Fibroblast of peridontal ligament (primary cell): ENCODE data around the gene MBD3L3.
A peak's percentile ranks its signal among the peaks of the same experiment; 100 is the strongest.
"Not testable (repeated sequence)": the region's sequence is repeated elsewhere in the genome, so short reads cannot be mapped to it uniquely, and the experiment has no call there.

ENCODE experiments used
- DNase-seq: peaks from one replicate; pipeline ENCODE4 v3.0.0-alpha.2; 2010; ENCODE audit errors: extremely low read depth

Gene MBD3L3

DNA sequence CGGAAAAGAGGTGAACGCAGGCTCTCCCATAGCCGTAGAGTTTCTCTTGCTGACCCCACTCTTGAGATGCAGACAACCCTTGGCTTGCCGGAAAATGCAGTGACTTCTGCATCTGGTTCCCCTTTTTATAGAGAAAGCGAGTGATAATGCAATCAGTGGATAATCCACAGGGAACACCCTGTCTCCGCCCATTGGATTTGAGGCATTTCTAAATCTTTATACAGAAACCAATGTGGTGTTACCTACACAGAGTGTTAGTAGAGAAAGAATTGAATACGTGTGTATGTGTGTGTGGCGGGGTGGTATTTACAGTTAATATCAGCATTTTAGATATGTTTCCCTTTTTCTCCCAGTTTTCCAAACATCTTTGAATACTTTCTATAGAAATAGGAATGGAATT, at the start of gene MBD3L3:
TSS of gene MBD3L3 (minus strand) at position 101 of the 400 bp plus-strand sequence. CDS start at position 30, 71 bp downstream.
- not testable (repeated sequence) for DNase-seq

DNA sequence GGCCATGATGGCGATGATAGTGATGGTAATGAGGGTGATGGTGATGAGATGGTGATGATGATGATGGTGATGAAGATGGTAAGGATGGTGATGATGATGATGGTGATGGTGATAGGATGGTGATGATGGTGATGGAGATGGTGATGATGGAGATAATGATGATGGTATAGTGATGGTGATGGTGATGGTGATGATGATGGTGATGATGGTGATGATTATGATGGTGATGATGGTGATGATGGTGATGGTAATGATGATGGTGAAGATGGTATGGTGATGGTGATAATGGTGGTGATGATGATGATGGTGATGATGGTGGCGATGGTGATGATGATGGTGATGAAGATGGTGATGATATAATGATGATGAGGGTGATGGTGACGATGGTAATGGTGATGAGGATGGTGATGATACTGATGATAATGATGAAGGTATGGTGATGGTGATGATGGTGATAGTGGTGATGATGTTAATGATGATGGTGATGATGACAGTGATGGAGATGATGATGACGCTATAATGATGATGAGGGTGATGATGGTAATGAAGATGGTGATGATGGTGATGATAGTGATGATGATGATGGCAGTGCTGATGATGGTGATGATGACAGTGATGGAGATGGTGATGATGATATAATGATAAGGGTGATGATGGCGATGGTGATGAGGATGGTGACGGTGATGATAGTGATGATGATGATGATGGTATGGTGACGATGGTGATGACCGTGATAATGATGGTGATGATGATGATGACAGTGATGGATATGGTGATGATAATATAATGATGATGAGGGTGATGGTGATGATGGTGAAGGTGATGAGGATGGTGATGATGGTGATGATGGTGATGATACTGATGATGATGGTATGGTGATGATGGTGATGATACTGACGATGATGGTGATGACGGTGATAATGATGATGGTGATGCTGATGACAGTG, 48.5 kb upstream of the MBD3L3 start:
- DNase-seq, result no peak

DNA sequence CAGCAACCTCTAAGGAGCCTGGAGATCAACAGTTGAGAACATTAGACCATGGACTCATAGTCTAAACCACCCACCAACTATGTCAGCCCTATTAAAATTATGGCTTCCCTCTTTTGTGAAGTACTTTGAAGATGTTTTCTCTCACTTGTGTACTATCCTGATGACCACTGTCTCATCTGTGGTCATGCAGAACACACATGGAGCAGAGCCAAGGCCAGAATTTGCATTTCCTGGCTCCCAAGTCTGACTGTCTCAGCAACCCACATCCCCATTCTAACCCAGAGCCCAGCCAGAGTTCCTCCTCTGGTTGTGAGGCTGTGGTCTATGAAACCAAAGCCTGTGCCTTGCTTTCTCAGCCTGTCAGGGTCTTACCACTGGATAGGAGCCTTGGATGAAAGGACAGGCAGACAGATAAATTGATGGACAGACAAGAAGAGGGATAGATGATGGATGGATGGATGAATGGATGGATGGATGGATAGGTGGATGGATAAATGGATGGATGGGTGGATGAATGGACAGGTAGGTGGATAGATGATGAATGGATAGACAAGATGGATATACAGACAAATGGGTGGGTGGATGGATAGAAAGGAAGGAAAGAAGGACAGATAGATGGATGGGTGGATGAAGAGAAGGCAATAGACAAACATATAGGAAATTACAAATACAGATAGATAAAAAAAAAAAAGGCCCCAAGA, 46.4 kb upstream of the MBD3L3 start:
- no peak for DNase-seq

DNA sequence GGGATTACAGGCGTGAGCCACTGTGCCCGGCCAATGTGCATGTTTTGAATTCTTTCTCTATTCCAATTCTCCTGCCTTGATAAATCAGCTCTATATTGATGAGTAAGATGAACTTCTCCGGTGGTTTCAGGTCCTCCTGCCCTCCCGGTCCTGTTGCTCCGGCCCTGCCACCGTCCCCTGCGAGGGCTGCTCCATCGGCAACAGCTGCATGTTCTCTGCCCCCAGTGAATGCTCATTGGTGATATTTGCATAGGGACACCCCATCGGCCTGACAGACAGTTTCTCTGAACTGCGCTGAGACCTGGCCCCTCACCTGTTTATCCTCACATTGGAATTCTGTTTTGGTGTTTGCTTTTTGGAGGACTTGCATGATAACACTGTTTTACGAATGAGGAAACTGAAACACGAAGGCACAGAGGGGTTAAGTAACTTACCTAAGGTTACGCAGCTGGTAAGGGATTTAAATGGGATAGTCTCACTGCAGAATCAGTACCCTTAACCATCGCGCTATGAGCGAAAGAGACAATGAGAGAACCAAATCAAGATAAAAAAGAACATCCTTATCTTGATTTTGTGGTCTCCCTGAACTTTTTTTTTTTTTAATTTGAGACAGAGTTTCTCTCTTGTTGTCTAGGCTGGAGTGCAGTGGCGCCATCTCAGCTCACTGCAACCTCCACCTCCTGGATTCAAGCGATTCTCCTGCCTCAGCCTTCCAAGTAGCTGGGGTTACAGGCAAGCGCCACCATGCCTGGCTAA, 43.2 kb upstream of the MBD3L3 start:
- DNase-seq, result no peak

DNA sequence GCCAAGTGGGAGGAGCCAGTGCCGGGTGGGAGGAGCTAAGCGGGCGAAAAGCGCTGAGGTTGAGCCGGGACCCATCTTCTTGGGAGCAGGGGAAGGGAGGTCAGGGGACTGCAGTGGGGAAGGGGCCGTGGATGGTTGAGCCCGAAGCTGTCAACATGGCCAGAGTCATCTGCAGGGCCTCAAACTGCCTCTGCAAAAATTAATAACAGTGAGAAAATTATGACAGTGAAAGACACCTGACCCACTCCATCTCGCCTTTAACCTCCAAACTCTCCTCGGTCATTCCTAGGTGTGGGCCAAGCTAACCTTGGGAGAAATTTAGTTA, 41.1 kb upstream of the MBD3L3 start:
- DNase-seq, result no peak

DNA sequence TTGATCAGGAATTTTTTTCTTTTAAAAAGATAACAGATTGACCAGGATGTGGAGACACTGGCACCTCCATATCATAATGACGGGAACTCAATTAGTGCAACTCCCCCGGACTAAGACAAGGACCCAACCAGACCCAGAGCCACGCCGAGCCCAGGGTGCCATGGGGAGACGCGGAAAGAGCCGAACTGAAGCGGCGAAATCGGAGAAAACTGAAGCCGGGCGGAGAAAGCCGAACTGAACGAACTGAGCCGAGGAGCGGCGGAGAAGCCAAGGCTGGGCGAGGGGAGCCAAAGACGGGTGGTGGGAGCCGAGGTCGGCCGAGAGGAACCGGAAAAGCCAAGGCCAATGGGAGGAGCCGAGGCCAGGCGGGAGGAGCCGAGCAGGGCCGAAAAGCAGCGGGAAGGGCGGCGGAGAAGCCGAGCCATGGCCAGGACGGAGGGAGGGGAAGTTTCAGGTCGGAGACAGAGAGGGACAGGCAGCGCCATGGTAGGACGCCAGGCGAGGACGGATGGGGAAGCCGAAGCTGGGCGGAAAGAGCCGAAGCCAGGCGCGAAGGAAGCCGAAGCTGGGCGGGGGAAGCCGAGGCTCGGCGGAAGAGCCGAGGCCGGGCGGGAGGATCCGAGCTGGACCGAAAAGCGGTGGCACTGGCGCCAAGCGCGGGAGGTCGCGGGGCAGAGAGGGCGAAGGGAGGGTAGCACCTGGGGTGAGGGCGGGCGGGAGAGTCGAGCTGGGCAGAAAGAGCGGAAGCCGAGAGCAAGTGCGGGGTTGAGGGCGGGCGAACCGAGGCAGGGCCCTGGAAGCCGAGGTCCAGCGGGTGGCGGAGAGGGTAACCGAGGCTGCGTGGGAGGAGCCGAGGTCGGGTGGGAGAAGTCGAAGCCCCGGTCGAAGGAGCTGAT, 40.5 kb upstream of the MBD3L3 start:
- DNase-seq, result peak; percentile 87

DNA sequence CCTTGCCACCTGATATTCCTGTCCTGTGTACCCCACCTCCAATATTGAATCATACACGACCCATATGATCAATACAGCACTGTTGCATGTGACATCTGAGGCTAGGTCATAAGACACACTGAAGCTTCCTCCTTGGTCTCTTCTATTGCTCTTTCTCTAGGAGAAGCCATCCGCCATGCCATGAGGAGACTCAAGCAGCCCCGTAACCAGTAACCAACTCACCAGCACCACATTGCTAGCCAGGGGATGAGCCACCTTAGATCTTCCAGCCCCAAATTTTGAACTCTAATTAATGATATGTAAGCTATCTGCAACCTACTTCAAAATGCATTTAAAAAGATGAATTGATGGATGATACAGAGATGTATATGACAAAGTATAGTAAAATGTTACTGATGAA, 39.6 kb upstream of the MBD3L3 start:
- no peak for DNase-seq

DNA sequence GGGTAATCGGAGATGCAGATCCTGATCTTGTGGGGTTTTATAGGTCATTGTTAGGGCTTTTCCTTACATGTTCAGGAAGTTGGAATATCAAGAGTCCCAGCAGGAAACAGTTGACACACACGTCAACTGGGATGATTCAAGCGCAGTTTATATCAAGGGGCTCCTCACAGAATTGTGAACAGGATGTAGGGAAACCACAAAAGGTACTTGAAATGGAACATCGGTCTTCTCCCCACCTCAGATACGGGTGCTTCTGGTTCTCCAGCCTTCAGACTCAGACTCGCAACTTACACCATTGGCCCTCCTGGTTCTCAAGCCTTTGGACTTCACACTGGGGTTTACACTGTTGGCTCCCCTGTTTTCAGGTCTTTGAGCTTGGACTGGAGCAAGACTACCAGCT, 30.5 kb upstream of the MBD3L3 start:
- no peak for DNase-seq

DNA sequence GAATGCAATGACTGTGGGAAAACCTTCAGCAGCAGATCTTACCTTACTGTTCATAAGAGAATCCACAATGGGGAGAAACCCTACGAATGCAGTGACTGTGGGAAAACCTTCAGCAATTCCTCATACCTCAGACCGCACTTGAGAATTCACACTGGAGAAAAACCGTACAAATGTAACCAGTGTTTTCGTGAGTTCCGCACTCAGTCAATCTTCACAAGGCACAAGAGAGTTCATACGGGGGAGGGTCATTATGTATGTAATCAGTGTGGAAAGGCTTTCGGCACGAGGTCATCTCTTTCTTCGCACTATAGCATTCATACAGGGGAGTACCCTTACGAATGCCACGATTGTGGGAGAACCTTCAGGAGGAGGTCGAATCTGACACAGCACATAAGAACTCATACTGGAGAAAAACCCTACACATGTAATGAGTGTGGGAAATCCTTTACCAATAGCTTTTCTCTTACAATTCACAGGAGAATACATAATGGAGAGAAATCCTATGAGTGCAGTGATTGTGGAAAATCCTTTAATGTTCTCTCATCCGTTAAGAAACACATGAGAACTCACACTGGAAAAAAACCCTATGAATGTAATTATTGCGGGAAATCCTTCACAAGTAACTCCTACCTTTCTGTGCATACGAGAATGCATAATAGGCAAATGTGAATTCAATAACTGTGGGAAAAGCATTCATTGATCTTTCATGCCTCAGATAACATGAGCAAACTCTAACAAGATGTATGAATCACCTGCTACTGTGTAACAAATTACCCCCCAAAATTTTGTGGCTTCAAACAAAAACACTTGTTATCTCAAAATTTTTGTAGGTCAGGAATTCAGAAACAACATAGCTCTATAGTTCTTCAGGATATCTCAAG, 24.8 kb upstream of the MBD3L3 start:
- peak; percentile 34 for DNase-seq

DNA sequence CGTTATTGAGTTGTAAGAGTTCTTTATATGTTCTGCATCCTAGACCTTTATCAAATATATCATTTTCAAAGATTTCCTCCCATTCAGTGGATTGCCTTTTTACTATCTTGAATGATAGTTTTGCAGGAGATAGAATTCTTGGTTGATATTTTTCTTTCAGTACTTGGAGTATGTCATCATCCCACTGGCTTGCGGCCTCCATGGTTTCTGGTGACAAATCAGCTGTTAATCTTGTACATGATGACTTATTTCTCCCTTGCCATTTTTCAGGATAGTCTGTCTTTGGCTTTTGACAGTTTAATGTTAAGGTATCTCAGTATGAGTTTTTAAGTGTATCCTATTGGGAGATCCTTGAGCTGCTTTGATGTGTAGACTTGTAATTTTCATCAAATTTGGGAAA, 19.5 kb upstream of the MBD3L3 start:
- no peak for DNase-seq

DNA sequence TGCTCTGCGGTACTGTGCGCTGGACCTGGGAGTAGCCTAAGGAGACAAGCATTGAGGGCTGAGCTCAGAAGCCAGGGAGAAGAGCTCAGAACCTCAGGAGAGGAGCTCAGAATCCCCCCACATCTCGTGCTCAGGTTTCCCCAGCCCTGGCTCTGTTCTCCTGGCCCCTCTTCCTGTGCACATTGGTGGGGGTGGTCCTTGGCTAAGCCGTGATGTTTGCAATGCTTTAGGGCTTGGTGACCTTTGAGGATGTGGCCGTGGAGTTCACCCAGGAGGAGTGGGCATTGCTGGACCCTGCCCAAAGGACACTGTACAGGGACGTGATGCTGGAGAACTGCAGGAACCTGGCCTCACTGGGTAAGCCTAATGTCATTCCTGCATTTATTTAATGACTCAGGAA, 17.7 kb upstream of the MBD3L3 start:
- DNase-seq, result no peak

DNA sequence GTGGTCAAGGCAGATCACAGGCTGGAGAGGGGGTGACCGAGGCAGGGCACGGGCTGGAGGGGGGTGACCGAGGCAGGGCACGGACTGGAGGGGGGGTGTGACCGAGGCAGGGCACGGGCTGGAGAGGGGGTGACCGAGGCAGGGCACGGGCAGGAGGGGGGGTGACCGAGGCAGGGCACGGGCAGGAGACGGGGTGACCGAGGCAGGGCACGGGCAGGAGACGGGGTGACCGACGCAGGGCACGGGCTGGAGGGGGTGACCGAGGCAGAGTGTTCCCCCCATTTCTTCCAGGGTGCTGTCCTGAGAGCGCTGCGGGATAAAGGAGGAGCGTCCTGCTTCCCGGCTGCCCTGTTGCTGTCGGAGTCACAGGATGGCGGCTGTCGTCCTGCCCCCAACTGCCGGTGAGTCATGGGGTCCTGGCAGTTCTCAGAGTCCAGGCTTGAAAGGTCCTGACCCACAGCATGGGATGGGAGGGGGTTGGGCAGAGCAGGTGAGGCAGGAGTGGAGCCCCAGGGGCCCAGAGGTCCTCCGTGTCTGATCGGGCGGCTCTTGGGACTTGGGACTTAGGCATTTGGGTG, 16.3 kb upstream of the MBD3L3 start:
- no peak for DNase-seq

DNA sequence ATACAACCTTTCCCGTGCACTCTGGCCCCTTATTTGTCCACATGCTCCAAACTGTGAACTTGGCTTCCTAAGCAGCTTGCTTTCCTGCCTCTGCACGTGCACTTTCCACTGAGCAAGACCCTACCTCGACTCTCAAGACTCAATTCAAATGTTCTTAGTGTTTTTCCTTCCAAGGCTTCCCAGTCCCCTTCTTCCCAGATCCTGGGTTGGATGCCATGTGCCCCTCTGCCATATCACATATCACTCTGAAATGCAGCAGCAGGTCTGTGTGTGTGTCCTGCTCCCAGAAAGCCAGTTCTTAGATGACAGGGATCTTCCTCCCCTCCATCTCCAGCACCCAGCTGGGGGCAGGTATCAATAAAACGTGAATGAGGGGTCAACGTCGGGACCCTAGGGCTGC, 14.1 kb upstream of the MBD3L3 start:
- no peak for DNase-seq

DNA sequence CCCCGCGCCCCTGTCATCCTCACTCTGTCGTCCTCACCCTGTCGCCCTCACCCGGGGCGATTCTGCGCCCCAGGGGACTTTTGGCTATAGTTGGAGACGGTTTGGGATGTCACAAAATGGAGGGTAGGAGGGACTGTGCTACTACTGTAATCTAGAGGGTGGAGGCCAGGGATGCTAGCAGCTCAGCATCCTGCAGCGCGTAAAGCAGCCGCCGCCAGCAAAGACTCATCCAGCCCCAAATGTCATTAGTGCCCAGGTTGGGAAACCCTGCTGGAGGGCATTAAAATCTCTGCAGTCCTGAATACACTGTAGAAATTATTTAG, 11.4 kb upstream of the MBD3L3 start:
- no peak for DNase-seq

DNA sequence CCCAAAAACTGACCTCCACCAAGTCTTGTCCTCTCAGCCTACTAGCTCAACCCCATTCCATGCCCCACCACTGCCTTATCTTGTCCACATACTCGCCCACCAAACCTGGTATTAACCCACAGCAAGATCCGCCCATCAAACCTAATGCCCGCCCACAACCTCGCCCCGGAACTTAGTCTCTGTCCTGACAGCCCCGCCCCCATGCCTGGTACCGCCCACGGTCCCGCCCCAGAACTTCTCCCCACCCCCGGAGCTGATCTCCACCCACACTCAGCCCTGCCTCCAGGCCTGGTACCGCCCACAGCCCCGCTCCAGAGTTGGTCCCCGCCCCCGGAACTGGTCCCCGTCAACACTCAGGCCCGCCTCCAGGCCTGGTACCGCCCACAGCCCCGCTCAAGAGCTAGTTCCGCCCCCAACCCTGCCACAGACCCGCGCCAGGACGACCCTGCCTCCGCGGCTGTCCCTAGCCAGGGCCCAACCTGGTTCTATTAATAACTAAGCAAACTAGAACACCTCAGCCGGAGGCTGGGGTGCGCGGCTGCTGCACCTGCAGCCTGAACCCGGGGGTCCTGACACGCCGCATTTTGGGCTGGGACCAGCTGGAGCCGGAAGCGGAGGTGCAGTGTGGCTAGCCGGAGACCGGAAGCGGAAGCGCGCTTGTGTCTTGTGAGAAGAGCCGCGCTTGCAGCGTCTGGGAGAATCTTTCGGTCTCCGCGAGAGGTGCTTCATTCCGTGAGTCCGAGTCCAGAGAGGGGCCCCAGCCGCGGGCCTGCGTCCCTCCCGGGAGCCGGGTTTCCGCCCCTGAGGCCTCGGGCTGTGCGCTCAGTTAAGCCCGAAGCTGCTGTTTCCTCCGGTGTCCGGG, 10.8 kb upstream of the MBD3L3 start, which contains the start of gene ZNF557:
TSS of gene ZNF557 (plus strand) at position 662 of the 862 bp plus-strand sequence. CDS start 5,372 bp downstream, outside the sequence.
- DNase-seq, result peak; percentile 93

DNA sequence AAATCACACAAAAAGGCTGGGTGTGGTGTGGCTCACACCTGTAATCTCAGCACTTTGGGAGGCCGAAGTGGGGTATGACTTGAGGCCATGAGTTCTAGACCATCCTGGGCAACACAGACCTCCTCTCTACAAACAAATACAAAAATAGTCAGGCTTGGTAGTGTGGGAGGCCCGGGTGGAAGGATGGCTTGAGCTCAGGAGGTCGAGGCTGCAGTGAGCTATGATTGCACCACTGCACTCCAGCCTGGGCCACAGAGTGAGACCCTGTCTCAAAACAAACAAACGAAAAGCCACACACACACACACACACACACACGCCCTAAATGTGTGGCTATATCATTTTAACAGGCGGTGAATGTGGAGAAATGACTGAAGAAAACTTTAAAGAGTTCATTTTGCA, 10.1 kb upstream of the MBD3L3 start:
- DNase-seq, result no peak

DNA sequence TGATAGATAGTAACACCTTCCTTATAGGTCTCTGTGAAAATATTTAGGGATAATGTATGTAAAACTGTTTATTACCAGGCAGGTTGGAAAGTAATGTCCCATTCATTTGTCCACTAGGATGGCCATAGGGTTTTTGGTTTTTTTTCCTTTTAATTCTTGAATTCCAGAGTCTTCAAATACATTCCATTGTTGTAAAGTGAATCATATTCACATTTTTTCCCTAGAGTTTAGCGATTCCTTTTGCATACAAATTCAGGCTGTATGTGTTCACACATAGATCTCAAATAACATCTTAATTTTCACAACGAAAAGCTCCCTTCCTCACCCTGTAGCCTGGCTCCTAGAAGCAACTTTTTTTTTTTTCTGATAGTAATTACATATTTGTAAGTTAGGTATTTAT, 9.2 kb upstream of the MBD3L3 start:
- peak; percentile 47 for DNase-seq

DNA sequence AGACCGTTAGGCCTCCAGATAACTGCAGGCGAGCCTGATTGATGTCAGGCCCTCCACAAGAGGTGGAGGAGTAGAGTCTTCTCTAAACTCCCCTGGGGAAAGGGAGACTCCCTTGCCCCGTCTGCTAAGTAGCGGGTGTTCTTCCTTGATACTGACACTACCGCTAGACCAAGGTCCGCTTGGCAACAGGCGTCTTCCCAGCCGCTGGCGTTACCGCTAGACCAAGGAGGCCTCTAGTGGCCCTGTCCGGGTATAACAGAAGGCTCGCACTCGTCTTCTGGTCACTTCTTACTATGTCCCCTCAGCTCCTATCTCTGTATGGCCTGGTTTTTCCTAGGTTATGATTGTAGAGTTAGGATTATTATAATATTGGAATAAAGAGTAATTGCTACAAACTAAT, 8.6 kb upstream of the MBD3L3 start:
- not testable (repeated sequence) for DNase-seq

DNA sequence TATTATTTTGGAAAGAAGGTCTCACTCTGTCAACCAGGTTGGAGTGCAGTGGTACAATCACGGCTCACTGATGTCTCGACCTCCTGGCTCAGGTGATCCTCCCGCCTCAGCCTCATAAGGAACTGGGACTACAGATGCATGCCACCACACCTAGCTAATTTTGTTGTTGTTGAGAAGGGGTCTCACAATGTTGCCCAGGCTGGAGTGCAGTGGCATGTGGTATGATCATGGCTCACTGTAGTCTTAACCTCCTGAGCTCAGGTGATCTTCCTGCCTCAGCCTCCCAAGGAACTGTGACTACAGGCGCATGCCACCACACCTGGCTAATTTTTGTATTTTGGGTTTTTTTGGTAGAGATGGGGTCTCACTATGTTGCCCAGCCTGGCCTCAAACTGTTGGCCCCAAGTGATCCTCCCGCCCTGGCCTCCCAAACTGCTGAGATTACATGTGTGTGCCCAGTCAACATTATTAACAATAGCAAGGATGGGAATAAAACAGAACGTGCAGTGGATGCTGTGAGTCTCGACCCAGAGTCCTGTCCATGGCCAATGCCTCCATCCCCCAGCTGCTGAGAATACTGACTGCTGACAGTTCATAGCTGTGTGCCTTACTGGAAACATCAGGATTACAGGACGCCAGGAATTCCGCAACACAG, 5.4 kb upstream of the MBD3L3 start:
- no peak for DNase-seq
